ENCODE data around the gene EFCC1. TPM values are rescaled to one million over a fixed set of nuclear protein-coding genes. Genes with fewer than 3 reads are reported as not detected.

EFCC1 gene
- total and polyA plus RNA-seq, 7 donors, result 0.46 to 15.0 (median 4.6) TPM

- peak overlapping the region in 1 of 4 donors; percentile 14 for H3K27ac ChIP-seq
These were observed 9.3 kb downstream of the EFCC1 start for GRCh38 chr3:129010310-129010956.

GRCh38 chr3:129013491-129013891 is 12.4 kb downstream of the EFCC1 start:
- TF ChIP-seq POLR2A (IDR thresholded peaks at IDR 0.05) (no peak), POLR2AphosphoS5 (IDR thresholded peaks at IDR 0.05) (no peak), CTCF (IDR thresholded peaks at IDR 0.05) (no peak), EP300 (IDR thresholded peaks at IDR 0.05) (no peak)
- peak overlapping the region; percentile 18 to 69 (median 56) for H3K27ac ChIP-seq
- no peaks in the 10 kb centered on the region for H3K9me3 ChIP-seq
- intact Hi-C loops (cut with DNase I), result no loop called here
- 96 to 97% methylated on average over 3 of the region's 3 CpGs for WGBS, 2 donors
- H3K4me1 ChIP-seq, result peaks cover 0 to 21% (median 8%) of the 10 kb centered on the region in 4 donors
- no peaks in the 10 kb centered on the region for H3K27me3 ChIP-seq
- no peak overlapping the region for H3K4me3 ChIP-seq
- H3K36me3 ChIP-seq, result no peaks in the 10 kb centered on the region
- DNase-seq, result no peak

More at GRCh38 chr3:129010310-129010956, 9.3 kb downstream of the EFCC1 start:
- peaks cover 0 to 17% (median 2%) of the 10 kb centered on the region in 4 donors for H3K4me1 ChIP-seq
- H3K36me3 ChIP-seq, result no peaks in the 10 kb centered on the region
- no peak for DNase-seq
- WGBS, 2 donors, result 77 to 79% methylated on average over 9 of the region's 9 CpGs
- H3K4me3 ChIP-seq, result no peak overlapping the region
- TF ChIP-seq CTCF (IDR thresholded peaks at IDR 0.05), result no peak
- intact Hi-C loops (cut with DNase I), result no loop called here
- no peaks in the 10 kb centered on the region for H3K9me3 ChIP-seq
- peaks cover 0 to 9% (median 0%) of the 10 kb centered on the region in 3 donors for H3K27me3 ChIP-seq

- WGBS, 2 donors, result 77 to 86% methylated on average over 13 of the region's 13 CpGs
- no peaks in the 10 kb centered on the region for H3K9me3 ChIP-seq
- peak overlapping the region; percentile 47 to 69 (median 56) for H3K27ac ChIP-seq
- TF ChIP-seq POLR2A (IDR thresholded peaks at IDR 0.05), result no peak
- TF ChIP-seq EP300 (IDR thresholded peaks at IDR 0.05), result no peak
- TF ChIP-seq POLR2AphosphoS5 (IDR thresholded peaks at IDR 0.05), result no peak
- TF ChIP-seq CTCF (IDR thresholded peaks at IDR 0.05), result no peak
- H3K4me3 ChIP-seq, result no peak overlapping the region
- no peaks in the 10 kb centered on the region for H3K36me3 ChIP-seq
- no peak for DNase-seq
- no peaks in the 10 kb centered on the region for H3K27me3 ChIP-seq
- peaks cover 0 to 21% (median 8%) of the 10 kb centered on the region in 4 donors for H3K4me1 ChIP-seq
- intact Hi-C loops (cut with DNase I), result no loop called here
These were observed 13.0 kb downstream of the EFCC1 start for GRCh38 chr3:129014148-129014547.

- no peak for DNase-seq
- peaks cover 0 to 21% (median 8%) of the 10 kb centered on the region in 4 donors for H3K4me1 ChIP-seq
- no peaks in the 10 kb centered on the region for H3K27me3 ChIP-seq
- peak overlapping the region; percentile 47 to 69 (median 56) for H3K27ac ChIP-seq
- H3K36me3 ChIP-seq, result no peaks in the 10 kb centered on the region
- intact Hi-C loops (cut with DNase I), result no loop called here
- WGBS, 2 donors, result 93 to 95% methylated on average over 9 of the region's 9 CpGs
- no peaks in the 10 kb centered on the region for H3K9me3 ChIP-seq
- no peak overlapping the region for H3K4me3 ChIP-seq
- TF ChIP-seq POLR2A (IDR thresholded peaks at IDR 0.05), result no peak
- TF ChIP-seq POLR2AphosphoS5 (IDR thresholded peaks at IDR 0.05), result no peak
- TF ChIP-seq EP300 (IDR thresholded peaks at IDR 0.05), result no peak
- TF ChIP-seq CTCF (IDR thresholded peaks at IDR 0.05), result no peak
These were observed 13.8 kb downstream of the EFCC1 start for GRCh38 chr3:129014793-129015345.

All from sigmoid colon (tissue), 7 donors.